Renal cortex interstitium (tissue), 11 donors: ENCODE data around the gene ASCC3. TPM values are rescaled to one million over a fixed set of nuclear protein-coding genes. Genes with fewer than 3 reads are reported as not detected.

ENCODE experiments used
- DNase-seq, 11 donors: peaks; one replicate each; pipeline ENCODE4 v3.0.0-alpha.2; 2013; ENCODE audit warnings: low read depth in 9 of 11, low spot score in 4 of 11; ENCODE audit errors: extremely low read depth in 1 of 11
- polyA plus RNA-seq, 3 donors: library from polyadenylated mRNA; unstranded; fragments of 120-200 nt; gene quantifications; one replicate each; pipeline ENCODE4 v1.2.1, GENCODE V29; 2013; ENCODE audit not compliant: insufficient read length in 3 of 3

ASCC3 gene
- polyA plus RNA-seq, 3 donors: 20.9 to 26.3 (median 21.6) TPM

DNA sequence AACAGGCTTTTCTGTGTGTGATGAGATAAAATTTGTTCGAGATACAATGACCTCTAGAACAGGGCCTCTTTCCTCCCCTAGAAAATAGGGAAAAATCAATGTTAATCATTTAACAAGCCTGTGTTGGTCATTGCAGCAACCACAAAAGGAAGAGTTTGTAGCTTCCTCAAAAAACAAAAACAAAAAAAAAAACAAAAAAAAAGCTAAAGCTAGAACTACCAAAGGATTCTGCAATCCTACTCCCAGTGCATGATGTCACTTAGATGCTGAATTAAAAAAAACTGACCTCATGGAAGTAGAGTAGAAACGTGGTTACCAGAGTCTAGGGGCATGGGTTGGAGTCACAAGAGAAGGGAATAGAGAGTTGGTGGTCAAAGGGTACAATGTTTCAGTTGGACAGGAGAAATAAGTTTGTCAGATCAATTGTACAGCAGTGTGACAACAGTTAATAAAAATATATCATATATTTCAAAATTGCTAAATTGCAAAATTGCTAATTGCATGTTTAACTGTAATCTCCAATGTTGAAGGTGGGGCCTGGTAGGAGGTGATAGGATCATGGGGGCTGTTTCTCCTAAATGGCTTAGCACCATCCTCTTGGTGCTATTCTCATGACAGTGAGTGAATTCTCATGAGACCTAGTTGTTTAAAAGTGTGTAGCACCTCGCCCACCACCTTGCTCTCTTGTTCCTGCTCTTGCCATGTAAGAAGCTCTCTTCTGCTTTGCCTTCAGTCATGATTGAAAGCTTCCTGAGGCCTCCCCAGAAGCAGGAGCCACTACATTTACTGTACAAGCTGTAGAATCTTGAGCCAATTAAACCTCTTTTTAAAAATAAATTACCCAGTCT, 253.0 kb downstream of the ASCC3 start:
- DNase-seq: no peak

DNA sequence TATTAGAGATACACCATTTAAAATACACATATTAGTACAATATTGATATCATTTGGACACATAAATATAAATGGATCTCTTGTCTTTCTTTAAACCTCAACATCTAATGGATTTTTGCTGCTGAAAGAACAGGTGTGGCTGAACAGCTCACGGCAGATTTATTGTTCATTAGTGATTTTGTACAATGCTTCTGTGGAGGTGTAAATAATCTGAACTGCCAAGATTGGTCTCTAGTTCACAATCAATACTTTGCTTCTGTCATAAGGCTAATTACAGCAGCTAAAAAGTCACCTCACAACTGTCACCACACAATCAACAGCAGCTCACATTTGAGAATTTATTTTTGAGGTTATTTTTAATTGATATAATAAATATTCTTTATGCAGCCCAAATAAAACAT, 254.4 kb downstream of the ASCC3 start:
- no peak for DNase-seq

DNA sequence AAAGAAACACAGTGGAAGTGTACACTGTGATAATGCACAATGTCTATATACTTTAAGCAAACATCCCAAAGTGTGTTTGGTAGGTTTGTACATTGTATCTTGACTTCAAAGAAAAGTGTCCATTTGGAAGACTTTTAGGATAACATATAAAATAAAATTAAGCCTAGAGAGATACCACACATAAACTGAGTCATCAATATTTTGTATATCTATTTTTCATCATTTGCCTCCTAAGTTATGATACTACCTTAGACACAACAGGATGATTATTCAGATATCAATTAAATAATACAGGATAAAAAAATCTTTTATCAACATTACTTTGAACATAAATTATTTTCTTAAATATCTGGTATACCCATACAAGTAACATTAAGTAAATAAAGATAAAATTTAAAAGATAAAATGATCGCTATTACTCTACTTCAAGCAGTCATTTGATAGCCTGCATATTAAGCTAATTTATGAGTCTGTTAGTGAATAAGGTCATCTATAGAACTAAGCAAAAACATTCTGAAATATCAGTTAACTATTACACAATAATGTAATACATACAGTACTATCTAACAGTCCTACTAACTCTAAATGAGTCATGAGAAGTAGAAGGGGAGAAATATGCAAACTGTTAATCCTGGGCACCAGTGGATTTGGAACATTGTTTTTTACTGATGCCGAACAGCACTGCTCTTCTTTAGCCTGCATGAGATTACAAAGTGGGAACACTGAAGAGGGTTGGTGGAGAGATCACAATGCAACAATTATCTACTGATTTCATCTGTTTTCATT, 258.0 kb downstream of the ASCC3 start:
- no peak for DNase-seq

DNA sequence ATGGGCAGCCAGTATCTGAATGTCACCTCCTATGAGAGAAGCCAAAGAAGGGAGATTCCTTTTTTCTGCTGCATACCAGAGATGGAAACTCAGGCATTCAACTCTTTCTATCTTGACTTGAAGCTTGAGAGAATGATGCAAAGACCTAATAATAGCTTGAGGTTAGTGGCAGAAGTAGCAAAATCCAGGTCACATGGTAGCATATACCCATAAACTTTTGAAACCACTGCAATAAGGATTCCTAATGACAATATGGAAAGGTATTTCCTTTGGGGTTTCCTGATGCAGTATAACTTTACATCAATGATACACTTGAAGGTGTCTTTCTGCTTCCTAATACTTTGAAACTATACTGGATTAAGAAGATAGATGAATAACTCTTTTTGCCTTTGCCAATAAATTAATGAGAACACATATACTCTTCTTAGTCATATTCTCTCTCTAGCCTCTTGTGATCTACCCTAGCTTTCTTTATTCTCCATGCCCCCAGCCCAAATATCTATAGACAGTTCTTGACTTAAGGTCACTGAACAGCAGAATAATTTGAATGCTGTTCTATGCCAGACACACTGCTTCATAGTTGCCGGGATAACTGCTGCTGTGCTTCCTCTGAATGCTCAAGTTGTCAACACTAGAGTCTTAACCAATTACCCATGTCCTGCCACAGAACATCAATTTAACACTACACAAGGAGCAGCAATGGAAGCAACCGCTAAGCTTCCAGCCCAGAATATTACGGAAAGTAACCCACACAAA, 260.9 kb downstream of the ASCC3 start:
- DNase-seq: no peak

DNA sequence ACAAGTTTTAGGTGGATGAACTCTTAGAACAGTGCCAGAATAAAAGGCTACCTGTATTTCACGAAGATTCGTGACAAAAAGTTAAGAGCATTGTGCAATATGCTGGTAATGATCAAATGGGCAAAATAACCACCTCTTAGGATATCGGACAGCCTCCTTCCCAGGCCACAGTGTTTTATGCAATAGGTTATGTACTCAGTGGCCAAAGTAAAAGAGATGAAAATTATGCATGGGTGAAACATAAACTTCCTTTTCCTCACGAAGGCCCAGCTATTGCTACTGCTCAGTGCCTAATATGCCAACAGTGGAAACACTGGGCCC, 262.8 kb downstream of the ASCC3 start:
- no peak for DNase-seq

DNA sequence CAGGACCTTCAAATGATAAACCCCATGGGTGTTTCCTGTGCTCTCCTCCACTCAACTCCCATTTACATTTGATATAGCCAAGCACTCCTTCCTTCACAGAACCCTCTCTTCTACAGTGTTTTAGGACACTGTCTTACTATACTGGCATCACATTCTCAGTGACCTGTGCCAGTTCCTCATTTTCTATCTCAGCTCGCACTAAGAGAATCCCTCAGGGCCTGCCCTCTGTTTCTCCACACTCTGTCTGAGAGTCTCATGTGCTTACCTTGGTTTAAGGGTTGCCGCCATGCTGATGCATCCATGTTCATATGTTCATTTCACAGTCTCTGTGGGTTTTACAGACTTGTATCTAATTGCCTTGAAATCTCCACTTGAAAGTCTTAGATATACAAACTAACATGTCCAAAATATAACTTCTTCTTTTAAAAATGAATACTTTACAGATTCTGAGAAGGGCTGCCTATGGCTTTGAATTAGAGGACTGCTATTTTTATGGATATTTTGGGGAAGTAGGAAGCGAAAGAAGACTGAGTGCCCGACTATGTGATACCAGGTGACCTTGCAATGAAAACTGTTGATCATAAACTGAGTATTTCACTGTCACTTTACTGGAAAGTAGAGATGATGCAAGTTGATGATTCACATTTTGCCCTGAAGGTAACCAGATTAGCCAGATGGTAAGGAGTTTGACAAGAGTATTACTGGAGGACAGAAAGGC, 263.3 kb downstream of the ASCC3 start:
- DNase-seq: no peak

DNA sequence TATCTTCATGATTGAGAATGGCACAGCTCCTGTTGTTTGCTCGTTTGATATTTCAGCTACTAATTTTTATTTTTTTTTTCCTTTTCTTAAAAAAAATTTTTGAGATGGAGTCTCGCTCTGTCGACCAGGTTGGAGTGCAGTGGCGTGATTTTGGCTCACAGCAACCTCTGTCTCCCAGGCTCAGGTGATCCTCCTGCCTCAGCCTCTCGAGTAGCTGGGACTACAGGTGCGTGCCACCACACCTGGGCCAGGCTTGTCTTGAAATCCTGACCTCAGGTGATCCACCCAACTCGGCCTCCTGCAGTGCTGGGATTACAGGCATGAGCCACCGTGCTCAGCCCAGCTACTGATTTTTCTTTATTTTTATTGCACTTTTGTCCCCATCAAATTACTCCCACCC, 266.2 kb downstream of the ASCC3 start:
- no peak for DNase-seq

DNA sequence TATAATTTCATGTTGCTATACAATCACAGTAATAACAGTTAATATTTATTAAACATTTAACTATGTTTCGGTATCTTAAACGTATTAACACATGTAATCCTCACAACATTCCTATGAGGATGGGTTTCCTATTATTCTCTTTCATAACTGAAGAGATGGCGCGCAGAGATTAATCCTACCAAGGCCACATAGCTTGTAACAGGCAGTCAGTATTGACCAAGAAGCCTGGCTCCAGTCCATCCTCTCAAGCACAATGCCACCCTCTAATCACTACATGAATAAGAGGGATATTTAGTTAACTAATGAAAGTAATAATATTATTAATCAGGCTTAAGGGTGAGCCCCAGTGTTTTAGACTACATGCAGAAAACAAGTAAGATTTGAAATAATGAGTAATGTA, 266.7 kb downstream of the ASCC3 start:
- DNase-seq: no peak

DNA sequence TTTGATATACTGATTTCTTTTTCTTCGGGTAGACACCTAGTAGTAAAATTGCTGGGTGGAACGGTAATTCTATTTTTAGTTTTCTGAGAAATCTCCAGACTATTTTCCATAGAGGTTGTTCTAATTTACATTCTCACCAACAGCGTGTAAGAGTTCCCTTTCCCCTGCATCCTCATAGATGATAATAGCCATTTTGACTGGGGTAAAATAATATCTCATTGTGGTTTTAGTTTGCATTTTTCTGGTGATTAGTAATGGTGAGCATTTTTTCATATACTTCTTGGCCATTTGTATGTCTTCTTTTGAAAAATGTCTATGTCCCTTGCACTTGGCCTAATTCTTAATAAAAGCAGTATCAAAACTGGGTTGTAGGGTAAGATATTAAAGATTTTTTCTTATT, 267.5 kb downstream of the ASCC3 start:
- no peak for DNase-seq

DNA sequence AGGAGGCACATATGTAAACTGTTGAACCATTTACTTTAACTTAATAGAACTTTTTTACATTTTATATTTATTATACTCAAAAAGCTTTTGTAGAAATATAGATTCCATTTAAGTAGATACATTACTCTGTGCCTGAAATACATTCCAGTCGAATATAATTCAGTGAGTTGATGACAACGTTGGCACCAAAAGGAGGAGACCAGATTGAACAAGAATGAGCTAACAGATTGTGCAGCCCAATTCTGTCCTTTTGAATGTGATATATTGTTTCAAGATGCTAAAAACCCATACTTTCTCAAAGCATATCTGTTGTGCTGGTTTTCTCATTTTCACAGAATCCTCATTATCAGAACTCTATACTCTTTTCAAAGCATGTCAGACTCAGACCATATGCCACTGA, 269.0 kb downstream of the ASCC3 start:
- DNase-seq: no peak

DNA sequence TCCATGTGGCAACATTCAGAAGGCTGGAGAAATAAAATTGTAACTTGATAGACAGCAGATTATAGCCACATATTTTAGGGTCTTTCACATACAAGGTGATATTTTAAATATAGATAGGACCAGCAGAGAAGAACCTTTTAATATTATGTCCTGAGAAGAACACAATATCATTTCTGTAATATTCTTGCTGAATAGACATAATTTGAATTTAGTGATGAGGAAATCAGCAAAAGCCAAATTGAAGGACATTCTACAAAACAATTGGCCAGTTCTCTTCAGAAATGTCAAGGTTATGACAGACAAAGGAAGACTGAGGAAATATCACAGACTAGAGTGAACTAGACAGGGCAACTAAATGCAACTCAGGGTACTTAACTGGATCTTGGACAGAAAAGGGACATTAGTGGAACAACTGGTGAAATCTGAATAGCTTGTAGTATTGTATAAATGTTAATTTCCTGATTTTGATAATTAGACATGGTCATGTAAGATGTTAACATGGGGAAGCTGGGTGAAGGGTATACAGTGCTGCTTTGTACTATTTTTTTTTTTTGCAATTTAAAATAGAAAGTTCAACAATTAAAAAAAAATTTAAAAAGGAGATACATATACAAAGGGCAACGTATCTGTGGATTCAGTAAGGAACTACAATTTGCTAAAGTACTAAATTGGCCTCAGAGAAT, 281.9 kb downstream of the ASCC3 start:
- no peak for DNase-seq

DNA sequence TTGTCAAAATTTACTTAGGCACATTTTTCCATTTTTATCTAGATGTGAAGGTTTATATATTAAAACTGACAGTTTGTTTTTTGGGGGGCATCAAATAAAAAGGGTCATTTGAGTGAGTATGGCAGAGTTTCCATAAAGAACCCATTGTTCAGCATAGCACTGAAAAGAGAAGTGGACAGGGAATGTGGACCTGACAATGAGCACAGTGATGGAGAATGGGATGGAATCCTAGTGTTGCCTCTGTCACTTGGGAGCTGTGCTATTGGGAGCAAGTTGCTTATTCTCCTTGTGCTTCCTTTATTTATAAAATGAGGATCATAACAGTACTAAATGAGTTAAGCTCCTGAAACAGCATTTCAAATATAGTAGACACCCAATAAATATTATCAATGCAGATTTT, 285.7 kb downstream of the ASCC3 start:
- DNase-seq: no peak

DNA sequence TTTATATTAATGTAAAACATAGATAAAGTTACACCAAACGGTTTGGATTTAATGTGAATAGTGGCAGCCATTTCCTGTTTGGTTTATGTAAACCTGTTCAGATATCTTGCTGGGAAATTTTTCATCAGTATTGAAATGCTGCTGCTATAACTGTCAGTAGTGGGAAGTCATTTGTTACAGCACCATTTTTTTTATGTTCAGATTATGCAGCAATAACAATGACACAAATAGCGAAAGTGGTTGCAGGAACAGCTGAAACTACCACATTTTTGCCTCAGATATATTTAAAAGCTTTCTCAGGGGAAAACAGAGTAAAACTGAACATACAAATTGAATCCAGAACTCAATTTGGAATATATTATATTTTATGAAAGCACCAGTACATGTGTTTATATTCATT, 287.6 kb downstream of the ASCC3 start:
- no peak for DNase-seq

DNA sequence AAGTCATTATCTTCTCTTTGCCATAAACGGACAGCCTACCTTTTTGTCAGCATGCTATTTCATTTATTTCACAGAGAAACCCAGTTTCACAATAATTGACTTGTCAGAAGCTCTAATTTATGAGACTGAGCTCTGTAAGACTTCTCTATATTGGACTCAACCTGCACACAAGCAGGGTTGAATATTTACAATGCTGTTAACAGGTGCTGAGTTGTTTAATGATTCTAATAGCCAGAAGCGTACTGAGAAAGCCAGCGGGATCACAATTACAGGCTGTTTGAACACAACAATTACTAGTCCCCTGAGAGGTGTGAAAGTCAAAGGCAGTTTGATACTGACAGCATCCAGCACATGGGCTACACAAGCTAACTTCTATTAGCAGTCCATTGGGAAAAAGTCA, 288.2 kb downstream of the ASCC3 start:
- peak in 7 of 11 donors; percentile 1 to 15 (median 5) for DNase-seq

DNA sequence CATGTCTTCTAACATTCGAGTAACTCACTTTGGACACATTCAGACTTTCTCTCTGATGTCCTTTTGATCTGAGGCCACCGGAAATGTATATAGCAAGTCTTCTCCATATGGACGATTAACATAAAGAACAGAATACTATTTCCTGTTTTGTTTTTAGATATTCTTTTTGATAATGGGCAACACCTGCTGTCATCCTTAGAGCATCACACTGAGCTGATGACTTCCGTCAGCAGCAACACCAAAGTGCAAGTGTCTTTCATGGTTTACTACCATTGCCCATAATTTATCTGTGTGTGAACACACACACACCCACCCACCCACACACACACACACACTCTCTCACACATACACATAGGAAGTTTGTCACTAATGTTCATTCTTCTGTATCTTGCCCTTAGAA, 303.7 kb downstream of the ASCC3 start:
- no peak for DNase-seq

DNA sequence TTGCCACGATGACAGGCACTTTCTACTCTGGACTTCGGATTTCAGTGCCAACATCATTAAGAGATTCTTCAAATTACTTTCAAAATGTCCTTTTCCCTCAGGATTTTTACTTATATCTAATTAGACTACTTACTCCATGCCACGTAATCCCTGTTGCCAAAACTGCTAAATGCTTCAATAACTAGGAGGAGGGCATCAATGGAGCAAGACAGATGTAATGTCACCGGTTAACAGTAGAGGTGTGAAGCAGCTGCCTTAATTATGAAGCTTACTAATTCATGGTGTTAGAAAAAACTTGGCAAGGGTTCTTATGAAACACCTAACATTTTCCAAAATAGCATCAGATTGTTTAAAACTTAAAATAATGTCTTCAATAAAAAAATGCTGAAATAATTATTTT, 305.2 kb downstream of the ASCC3 start:
- DNase-seq: no peak

DNA sequence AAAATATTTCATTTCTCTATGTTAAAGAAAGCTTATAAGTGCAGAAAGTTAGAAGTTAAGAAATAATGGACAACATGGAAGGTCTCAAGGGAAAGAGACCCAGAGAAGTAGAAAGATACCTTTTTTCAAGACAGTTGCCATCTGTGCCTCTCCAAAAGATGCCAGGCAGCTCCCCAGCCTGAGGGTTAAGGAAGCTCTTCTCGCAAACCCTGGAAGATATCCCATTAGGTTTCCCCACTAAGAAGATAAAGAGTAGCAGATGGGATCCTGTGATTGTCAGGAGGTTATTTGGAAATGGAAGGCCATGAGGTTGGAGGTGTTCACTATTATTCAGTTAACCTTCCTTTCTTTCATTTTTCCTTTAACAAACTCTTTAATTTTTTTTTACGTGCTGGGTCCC, 306.3 kb downstream of the ASCC3 start:
- no peak for DNase-seq

DNA sequence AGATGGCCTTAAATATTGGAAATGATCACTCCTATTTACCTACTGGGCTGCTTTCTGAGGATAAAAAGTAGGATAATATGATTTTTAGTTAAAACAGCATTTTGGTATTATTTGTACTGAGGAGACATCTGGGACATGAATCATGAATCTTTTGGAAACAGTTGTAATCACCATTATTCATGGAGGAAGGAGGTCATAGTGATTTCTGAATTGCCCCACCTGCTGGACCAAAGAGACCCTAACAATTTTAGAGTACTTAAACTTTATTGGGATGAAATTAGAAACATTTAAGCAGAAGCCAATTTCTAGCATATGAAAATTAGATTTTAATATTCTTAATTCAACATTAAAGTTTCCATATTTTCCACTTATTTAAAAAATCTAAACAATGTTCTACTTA, 308.0 kb downstream of the ASCC3 start:
- no peak for DNase-seq

DNA sequence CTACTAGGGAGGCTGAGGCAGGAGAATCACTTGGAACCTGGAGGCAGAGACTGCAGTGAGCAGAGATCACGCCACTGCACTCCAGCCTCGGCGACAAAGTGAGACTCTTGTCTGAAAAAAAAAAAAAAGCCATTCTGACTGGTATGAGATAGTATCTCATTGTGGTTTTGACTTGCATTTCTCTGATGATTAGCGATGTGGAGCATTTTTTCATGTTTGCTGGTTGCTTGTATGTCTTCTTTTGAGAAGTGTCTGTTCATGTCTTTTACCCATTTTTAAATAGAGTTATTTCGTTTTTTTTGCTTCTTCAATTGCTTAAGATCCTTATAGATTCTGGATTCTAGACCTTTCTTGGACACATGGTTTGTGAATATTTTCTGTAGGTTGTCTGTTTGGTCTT, 312.9 kb downstream of the ASCC3 start:
- no peak for DNase-seq
